ENCODE data around the gene HDAC11. TPM values are rescaled to one million over a fixed set of nuclear protein-coding genes. Genes with fewer than 3 reads are reported as not detected.

Gene HDAC11
- total and polyA plus RNA-seq, 2 of the 4 experiments (the other 2 are of a cell fraction): 9.1 to 11.4 TPM

DNA sequence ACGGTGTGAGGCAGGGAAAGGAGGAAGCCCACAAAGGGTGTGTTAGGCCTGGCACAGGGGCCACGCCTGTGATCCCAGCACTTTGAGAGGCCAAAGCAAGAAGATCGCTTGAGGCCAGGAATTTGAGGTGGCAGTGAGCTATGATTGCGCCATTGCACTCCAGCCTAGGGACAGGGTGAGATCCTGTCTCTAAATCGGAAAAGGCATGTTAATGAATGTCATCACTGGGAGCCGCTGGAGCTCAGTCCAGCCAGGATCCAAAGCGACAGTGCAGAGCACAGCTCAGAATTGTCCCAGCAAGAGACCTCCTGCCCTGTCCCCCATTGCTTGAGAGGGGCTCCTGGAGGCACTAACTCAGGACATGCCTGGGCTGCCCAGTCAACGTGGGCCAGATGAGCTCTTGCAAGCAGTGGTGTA is 53.8 kb downstream of the HDAC11 start:
- Histone ChIP-seq H2AK9ac (replicated peaks; ENCODE audit: low read depth, low read length, poor library complexity) (no peak overlapping the region), H3K4me3 (ENCODE audit: insufficient read depth, low read depth, low read length) (no peak overlapping the region), H3K23ac (ENCODE audit: low read depth, low read length) (no peak overlapping the region), H3K79me1 (ENCODE audit: low read depth in 1 of 2, low read length in 2 of 2) (no peaks in the 10 kb centered on the region), H4K8ac (ENCODE audit: low read depth in 2 of 2, low read length in 2 of 2) (no peak overlapping the region), H3K14ac (replicated peaks; ENCODE audit: low read depth, low read length) (no peak overlapping the region), H3K27ac (ENCODE audit: insufficient read depth, low read length) (no peak overlapping the region), H3K9me1 (ENCODE audit: insufficient read depth, low read length) (peaks cover 14% of the 10 kb centered on the region), H2BK120ac (ENCODE audit: low read depth, low read length) (no peak overlapping the region), H3K27me3 (ENCODE audit: control insufficient read depth, insufficient read depth, low read length) (no peaks in the 10 kb centered on the region; the same call in 1 of the 2 replicates), H2BK15ac (ENCODE audit: low read depth, low read length) (no peak overlapping the region), H2BK5ac (ENCODE audit: low read depth, low read length, poor library complexity, severe bottlenecking) (no peak overlapping the region), H4K5ac (ENCODE audit: low read depth, low read length) (no peak overlapping the region), H3K56ac (ENCODE audit: extremely low read depth, insufficient read depth, low read length) (no peak overlapping the region), H3K4me1 (ENCODE audit: control insufficient read depth, insufficient read depth, low read length) (peaks cover 16% of the 10 kb centered on the region), H3K4me2 (ENCODE audit: low read depth, low read length) (no peak overlapping the region), H3K18ac (ENCODE audit: low read depth, low read length) (no peak overlapping the region), H3K4ac (ENCODE audit: low read depth, low read length) (no peak overlapping the region; the same call in 1 of the 2 replicates), H2AFZ (replicated peaks; ENCODE audit: low read length, poor library complexity) (no peak overlapping the region), H2AK5ac (ENCODE audit: low read depth, low read length) (no peak overlapping the region), H4K91ac (ENCODE audit: insufficient read depth, low read depth, low read length) (no peak overlapping the region), H3K9ac (ENCODE audit: low read depth, low read length) (no peak overlapping the region), H3K36me3 (ENCODE audit: control insufficient read depth, insufficient read depth, low read length) (no peaks in the 10 kb centered on the region), H3K9me3 (ENCODE audit: control insufficient read depth, insufficient read depth, low read length) (no peaks in the 10 kb centered on the region), H2BK20ac (ENCODE audit: low read depth, low read length) (no peak overlapping the region), H4K20me1 (ENCODE audit: insufficient read depth, low read length) (no peaks in the 10 kb centered on the region)
- no peak for DNase-seq
- BruUV-seq (replicated peaks): no TSS peak
- intact Hi-C loops (cut with micrococcal nuclease) (no loop called here), in situ Hi-C loops (cut with MboI; ENCODE audit: low sequenced_read_pairs) (no loop called here), dilution Hi-C loops (cut with HindIII; ENCODE audit: low sequenced_read_pairs, unreplicated experiment) (no loop called here)
- WGBS, 2 experiments (ENCODE audit: extremely low coverage in 2 of 2, insufficient read length in 1 of 2): 77% methylated on average over 5 of the region's 8 CpGs; no CpG with 5 or more reads in 1 of the 2 experiments
- ChIA-PET CTCF (interaction anchor here (1.0 kb wide), 1 partner anchor 111 kb away, joined by 5 read pairs; no protein-coding TSS in a partner anchor), POLR2A (ENCODE audit: unreplicated experiment) (no interaction called here)
- TF ChIP-seq CEBPB (IDR thresholded peaks at IDR 0.05; ENCODE audit: low read depth, low read length) (peak; percentile 50), RFX5 (IDR thresholded peaks at IDR 0.05; ENCODE audit: low read depth, low read length) (no peak), FOS (IDR thresholded peaks at IDR 0.05; ENCODE audit: low read depth, low read length) (no peak), NFE2L2 (IDR thresholded peaks at IDR 0.05; ENCODE audit: low read depth, low read length) (no peak)
- TF ChIP-seq, protein P1, sequence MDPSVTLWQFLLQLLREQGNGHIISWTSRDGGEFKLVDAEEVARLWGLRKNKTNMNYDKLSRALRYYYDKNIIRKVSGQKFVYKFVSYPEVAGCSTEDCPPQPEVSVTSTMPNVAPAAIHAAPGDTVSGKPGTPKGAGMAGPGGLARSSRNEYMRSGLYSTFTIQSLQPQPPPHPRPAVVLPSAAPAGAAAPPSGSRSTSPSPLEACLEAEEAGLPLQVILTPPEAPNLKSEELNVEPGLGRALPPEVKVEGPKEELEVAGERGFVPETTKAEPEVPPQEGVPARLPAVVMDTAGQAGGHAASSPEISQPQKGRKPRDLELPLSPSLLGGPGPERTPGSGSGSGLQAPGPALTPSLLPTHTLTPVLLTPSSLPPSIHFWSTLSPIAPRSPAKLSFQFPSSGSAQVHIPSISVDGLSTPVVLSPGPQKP (IDR thresholded peaks at IDR 0.05; ENCODE audit: borderline replicate concordance, low read depth, low read length): no peak
- ATAC-seq (ENCODE audit: low read depth): no peak

All from IMR-90 (cell line).